VCaP (cell line): ENCODE results near the gene EIF4A3.

Experiments
- H3K27ac ChIP-seq: fragments of 450-650 bp; 2 replicates; pipeline ENCODE4 v1.5.1; 2017
- CTCF ChIP-seq: fragments of 450-650 bp; conservative IDR thresholded peaks from 2 replicates; pipeline ENCODE4 v1.5.1; 2017; ENCODE audit warnings: mild to moderate bottlenecking, moderate library complexity

The EIF4A3 gene

GRCh38 chr17:80182118-80182844 is 35.4 kb upstream of the EIF4A3 start:
- H3K27ac ChIP-seq = no peak overlapping the region
- TF ChIP-seq CTCF = no peak

GRCh38 chr17:80181431-80181830 is 34.5 kb upstream of the EIF4A3 start:
- no peak overlapping the region for H3K27ac ChIP-seq
- TF ChIP-seq CTCF = no peak

- no peak for TF ChIP-seq CTCF
- no peak overlapping the region for H3K27ac ChIP-seq
These were observed 33.3 kb upstream of the EIF4A3 start for GRCh38 chr17:80180192-80180591.

DNA sequence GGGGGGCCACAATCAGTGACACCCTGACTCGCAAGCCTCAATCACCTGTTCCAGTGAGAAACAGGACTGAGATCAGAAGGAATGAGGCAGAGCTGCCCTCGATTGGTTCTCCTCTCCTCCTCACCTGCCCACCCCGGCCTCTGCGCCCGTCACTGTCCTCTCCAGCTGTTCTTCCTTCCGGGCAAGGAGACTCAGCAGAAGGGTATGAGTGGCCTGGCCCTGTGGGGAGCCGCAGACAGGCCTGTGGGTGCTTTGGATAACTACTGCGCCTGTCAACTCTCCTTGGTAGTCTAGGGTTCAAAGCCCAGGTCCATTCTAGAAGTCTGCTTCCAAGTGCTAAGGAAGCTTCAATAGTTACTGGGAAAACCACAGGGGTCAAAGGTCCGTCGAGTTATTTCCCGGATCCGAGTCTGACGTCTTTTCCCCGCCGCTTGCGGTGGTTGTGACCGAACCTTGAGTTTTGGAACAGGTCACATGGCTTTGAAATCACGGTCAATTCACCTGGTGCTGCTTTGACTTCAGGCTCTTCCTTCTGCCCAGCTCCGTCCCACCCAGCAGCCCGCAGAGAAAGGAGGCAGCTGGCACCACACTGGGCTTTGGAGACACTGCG is 31.2 kb upstream of the EIF4A3 start:
- no peak overlapping the region for H3K27ac ChIP-seq
- TF ChIP-seq CTCF = no peak

DNA sequence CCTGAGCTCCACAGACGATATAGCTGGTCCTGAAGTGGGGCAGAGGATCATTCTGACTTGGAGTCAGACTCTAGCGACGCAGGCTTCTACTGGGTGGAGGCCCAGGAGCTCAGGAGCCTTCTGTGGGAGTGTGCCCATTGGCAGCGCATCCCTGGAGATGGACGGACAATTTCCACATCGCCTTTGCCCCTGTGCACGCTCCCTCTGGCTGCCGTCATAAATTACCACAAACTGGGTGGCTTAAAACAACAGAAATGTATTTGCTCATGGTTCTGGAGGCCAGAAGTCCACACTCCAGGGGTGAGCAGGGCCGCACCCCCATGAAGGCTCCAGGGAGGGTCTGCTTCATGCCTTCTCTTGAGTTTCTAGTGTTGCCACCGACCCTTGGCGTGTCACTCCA is 29.8 kb upstream of the EIF4A3 start:
- no peak for TF ChIP-seq CTCF

GRCh38 chr17:80173916-80174315 is 27.0 kb upstream of the EIF4A3 start:
- no peak for TF ChIP-seq CTCF
- H3K27ac ChIP-seq = no peak overlapping the region

More for the DNA sequence above, 29.8 kb upstream of the EIF4A3 start:
- H3K27ac ChIP-seq = no peak overlapping the region

GRCh38 chr17:80173126-80173525 is 26.2 kb upstream of the EIF4A3 start:
- no peak for TF ChIP-seq CTCF
- H3K27ac ChIP-seq = no peak overlapping the region
